GM18498 (cell line): Measurements from ENCODE around the gene LGALS1.

Experiments used
- ATAC-seq: cut with Tn5 transposase; IDR thresholded peaks from one replicate; pipeline ENCODE4 v1.9.1; 2021; ENCODE audit warnings: mild to moderate bottlenecking, moderate library complexity; ENCODE audit not compliant: unreplicated experiment

The LGALS1 gene

DNA sequence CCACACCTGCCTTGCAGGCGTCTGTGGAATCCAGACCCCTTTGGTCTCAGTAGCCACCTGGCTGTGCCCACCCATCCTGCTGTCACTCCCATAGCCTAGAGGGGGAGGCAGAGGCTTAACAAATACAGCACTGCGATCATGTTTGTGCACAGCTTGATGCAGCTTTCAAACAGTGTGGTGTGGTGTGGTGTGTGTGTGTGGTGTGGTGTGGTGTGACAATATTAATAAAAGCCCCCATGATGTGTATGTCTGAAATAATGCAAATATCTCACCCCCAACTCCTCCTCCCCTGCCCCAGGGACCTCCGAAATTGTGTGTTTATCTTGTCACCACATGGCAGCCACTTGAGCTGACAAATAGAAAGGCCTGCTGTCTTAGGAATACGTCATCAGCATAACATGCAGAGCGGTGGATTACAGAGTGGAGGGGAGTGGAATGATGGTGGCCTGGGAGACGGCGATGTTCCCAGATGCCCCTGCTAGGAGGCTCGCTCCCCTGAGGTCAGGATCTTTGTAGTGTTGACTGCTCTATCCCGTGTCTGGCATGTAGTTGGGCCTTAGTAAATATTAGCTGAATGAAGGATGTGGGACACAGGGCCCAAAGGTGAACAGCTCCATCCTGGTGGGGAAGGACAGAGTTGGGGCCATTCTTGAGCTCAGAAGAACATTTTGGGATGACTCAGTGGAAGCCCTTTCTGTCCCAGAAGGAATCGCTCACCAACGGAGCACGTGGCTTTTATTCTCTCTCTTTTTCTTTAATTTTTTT is 14.1 kb upstream of the LGALS1 start:
- no peak for ATAC-seq

DNA sequence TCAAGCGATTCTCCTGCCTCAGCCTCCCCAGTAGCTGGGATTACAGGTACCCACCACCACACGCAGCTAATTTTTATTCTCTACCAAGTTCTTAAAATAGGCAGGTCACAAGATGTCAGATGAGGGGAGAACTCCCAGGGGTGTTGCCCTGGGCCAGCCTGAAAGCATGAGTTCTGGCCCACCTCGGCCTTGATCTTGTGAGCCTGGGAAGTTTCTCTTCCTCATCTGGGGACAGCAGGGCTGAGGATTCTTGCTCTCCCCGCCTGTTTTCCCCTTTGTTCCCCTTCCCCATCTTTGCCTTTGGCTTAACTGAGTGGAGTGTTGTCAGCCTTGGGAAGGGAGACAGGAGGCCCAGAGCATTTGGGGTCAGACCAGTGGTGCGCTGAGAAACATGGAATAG is 13.4 kb upstream of the LGALS1 start:
- no peak for ATAC-seq

DNA sequence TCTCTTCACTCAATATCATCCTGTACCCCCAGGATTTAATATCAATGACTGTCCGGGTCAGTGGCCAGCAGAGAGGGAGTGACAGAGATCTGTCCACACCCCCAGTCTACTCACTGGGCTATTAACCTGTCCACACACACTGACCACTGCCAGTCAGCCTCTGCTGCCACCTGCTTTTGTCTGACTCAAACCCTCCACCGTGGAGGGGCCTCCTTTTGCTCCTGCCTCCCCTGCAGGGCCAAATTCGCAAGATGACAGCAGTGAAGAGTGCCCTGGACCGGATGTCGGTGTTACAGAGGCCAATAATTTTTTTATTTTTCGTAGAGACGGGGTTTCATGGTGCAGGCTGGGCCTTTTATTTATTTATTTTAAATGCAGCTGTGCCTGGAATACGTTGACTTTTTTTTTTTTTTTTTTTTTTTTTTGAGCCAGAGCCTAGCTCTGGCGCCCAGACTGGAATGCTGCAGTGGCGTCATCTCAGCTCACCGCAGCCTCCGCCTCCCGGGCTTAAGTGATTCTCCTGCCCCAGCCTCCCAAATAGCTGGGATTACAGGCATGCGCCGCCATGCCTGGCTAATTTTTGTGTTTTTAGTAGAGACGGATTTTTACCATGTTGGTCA is 11.8 kb upstream of the LGALS1 start:
- no peak for ATAC-seq

DNA sequence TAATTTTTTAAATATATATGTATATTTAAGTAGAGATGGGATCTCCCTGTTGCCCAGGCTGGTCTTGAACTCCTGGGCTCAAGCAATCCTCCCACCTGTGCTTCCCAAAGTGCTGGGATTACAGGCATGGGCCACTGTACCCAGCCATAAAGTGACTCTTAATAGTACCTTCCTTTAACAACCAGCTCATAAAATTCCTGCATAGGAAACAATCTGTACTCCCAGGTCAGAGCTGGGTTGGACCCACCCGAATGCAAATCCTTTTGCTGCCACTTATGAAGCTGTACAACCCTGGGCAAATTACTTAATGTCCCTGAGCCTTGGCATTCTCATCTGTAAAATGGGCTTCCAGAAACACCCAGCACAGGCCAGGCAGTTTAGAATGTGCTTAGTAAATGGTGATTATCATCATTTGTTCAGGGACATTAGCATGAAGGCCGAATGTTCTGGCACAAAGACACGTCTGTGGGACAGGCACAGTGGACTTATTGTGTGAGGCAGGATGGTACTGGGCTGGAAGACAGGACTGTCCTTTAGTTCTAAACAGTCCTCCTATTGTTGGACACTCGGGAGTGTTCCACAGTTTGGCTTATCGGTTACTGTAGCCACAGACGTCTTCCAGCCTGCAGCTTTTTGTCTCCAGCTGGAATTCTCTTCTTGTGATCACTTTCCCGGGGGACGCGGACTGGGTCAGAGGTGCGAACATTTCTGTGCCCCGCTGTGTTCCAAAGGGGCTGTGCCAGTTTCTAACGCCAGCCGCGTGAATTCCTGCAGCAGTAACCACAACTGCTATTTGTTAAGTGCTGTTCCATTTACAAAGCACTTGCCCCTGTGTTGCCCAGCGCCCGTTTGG is 11.0 kb upstream of the LGALS1 start:
- ATAC-seq = no peak

DNA sequence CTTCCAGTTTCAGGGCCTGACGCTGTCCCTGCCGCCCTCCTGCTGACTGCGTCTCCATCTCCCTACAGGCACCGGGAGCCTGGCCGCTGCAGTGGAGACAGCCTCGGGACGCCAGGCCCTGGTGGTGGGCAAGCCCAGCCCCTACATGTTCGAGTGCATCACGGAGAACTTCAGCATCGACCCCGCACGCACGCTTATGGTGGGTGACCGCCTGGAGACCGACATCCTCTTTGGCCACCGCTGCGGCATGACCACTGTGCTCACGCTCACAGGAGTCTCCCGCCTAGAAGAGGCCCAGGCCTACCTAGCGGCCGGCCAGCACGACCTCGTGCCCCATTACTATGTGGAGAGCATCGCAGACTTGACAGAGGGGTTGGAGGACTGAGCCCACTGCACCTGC is 9.9 kb upstream of the LGALS1 start:
- ATAC-seq = no peak

DNA sequence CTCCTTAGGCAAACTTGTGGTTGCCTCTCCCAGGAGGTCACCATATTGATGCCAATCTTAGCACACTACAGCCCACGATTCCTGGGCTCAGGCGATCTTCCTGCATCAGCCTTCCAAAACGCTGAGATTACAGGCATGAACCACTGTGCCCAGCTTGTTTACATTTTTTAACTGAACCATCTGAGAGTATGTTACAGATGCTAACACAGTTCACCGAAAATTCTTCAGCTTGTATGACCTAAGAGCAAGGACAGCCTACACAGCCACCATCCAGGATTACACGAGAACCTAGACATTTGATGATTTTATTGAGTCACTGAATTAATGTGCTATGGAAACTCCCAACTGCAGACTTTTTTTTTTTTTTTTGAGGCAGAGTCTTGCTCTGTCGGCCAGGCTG is 5.8 kb upstream of the LGALS1 start:
- no peak for ATAC-seq

DNA sequence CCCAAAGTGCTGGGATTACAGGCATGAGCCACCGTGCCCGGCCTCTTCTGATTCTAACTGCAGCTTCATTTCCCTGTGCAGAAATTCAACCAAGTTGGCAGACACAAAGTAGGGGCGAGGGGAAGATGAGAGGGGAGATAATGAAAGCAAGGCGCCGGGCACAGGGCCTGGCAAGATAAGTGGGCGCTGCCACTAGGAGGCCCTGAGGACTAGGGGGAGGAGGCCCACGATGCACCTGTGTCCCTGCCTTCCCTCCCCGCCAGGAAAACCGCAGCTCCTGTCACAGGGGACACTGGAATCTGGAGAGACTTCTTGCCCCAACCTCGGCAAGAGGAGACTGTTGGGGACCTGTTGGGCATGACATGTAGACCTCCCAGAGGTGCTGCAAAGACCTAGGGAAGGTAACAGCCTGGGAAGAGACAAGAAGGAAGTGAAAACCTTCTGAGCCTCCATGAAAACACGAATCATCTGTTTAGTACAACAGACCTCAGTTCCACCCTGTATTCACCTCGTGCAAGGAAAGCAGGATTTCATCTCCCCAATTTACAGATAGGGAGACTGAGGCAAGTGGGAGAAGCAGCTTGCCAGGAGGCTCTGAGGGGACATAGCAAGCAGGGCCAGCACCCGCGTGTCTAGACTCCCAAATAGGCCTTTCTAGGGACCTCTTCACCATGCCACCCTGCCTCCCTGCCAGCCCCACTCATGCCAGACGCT is 3.1 kb upstream of the LGALS1 start:
- ATAC-seq = no peak

DNA sequence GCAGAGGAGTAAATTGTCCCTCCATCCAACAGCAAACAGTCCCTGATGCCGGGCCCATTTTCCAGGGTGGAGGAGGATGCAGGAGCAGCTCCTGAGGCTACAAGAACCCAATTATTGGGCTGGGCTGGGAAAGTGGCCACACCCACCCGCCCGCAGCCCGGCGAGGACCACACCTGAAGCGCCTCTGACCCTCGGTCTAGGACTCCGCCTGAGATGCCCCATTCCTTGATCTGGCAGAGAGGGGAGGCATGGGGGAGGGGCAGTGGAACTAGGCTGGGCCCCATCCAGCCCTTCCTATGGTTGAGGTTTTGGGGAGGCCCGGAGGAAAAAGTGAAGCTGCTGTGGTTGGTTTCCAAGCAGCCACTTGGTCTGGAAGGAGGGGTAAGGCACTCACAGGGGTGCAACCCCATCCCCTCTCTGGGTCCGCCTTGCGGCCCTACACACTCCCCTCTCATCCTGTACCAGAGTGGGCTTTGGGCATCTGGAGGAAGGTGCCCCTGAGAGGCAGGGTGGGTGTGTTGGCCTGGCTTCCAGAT is 2.4 kb upstream of the LGALS1 start:
- ATAC-seq = no peak

DNA sequence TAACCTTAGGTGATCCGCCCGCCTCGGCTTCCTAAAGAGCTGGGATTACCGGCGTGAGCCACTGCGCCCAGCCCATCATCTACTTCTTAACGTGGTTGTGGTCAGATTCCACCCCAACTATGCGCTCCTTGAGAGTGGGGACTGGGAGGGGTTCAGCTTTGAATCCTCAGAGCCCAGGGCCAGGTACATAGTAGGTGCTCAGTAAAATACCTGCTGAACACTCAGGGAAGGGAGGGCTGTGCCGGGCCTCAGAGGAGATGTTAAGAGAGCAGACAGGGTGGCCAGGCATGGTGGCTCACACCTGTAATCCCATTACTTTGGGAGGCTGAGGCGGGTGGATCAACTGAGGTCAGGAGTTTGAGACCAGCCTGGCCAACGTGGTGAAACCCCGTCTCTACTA is 1.2 kb upstream of the LGALS1 start:
- no peak for ATAC-seq

DNA sequence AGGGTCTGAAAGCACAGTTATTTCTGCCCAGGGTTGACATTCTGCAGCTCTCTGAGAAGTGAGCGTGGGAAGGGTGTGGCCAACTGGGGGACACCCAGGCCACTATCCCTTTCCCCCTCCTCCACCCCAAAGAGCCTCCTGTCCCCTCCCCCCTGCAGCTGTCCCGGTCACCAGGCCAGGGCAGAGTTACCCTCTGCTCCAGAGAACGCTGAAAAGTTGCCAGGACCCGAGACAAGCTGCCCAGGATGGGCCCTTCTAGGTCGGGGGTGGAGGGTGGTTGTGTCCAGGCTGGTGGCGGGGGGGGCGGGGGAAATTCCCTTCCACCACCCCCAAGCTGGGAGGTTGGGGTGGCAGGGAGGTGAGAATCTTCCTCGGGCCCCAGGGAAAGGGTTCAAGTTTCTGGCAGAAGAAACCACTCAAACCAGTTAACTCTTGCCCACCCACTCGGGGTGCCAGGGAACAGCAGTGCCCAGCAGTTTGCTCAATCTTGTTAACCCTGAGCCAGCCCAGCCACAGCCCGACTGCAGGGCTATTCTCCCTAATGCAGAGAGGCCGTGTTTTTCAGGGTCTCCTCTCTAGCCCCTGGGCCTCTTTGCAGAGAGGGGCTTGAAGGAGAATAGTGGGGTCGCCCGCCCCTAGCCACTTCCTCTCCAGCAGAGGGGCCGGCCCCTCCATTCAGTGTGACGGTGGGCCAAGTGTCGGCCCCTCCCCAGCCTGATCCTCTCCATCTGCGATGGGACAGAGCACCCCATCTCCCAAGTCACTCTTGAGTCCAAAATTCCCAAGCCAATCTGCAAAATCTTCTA is 697 bp downstream of the LGALS1 start:
- peak; percentile 1 for ATAC-seq

DNA sequence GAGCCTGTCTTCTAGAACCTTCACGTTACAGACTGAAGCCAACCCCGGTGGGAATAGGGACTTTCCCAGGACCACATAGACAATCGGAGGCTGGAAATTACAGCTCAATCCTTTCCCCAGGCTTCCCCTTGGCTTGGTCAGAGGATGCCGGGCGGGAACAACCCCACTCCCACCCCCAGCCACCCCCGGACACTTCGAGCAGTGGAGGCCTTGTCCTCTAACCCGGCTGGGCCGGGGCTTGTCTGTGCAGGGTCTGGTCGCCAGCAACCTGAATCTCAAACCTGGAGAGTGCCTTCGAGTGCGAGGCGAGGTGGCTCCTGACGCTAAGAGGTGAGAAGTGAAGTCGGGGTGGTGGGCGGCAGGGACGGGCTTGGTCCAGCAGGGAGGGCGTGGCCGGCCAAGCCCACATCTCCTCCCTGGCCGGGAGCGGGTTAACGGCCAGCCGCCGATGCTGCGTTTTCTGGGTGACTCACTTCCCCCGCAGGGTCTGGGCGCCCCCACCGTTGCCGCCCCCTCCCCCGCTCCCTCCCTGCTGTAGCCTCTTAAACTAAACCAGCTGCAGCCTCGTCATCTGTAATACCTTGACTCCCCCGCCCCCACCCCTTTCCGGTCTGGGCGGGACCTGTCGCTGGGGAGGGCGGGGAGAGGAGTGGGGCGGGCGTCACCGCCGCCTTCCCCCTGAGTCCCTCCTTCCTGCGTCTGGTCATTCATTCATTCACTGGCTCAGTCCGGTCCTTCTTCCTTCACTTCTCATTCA is 1.5 kb downstream of the LGALS1 start:
- peak; percentile 53 for ATAC-seq

DNA sequence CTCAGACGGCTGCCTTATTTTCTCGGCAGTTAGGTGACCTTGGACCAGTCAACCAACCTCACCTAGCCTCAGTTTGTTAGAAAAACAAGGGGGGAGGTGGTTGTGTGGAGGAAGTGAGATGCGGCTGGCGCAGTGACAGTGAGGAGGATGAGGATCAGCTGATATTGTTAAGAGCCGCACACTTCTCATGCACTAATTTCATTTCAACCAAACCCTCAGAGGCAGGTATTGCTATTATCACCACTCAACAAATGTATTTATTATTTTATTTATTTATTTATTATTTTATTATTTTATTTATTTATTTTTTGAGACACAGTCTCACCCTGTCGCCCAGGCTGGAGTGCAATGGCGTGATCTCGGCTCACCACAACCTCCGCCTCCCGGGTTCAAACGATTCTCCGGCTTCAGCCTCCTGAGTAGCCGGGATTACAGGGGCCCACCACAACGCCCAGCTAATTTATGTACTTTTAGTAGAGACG is 2.1 kb downstream of the LGALS1 start:
- ATAC-seq = no peak

DNA sequence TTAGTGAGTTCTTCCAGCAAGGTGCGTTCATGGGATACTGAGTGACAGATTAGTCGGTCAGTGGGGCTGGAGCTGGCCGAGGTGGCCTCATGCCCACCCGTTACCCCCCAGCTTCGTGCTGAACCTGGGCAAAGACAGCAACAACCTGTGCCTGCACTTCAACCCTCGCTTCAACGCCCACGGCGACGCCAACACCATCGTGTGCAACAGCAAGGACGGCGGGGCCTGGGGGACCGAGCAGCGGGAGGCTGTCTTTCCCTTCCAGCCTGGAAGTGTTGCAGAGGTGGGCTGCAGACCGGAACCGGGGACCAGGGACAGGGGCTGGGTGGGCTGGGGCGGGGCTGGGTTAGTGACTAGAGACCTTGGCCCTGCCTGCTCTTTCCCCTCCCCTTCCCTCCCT is 2.9 kb downstream of the LGALS1 start:
- no peak for ATAC-seq

DNA sequence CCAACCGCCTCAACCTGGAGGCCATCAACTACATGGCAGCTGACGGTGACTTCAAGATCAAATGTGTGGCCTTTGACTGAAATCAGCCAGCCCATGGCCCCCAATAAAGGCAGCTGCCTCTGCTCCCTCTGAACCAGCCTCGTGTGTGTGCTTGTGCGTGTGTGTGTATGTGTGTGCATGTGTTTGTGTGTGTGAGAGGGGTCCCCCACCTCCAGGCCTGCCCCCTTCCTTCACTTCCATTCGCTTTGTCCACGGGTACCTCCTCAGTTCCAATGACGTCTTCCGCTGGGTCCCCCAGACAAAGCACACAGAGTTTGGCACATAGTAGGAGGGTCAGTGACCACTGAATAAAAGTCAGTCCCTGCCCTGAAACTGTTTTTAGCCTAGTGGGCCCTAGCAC is 4.2 kb downstream of the LGALS1 start:
- ATAC-seq = no peak

DNA sequence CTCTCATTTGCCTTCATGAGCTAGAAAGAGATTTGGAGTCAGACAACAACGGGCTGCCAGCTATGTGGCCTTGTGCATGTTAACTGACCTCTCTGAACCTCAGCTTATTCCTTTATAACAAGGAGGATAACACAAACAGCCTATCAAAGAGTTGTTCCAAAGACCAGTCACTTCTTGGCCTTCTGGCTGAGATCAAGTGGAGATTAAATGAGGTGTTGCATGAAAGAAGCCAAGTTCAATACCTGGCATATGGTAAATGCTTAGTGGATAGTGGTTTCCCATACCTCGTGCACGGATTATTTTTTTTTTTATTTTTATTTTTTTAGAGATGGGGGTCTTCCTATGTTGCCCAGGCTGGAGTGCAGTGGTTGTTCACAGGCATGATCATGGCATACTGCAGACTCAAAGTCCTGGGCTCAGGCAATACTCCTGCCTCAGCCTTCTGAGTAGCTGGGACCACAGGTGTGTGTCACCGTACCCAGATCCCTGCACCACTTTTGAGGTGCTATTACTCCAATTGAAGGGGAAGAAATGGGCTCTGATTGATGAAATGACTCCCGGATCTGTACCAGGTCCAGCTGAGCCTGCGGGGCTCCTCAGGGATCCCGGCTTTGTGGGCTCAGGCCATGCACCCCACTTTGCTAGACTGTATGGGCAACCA is 4.9 kb downstream of the LGALS1 start:
- ATAC-seq = no peak

DNA sequence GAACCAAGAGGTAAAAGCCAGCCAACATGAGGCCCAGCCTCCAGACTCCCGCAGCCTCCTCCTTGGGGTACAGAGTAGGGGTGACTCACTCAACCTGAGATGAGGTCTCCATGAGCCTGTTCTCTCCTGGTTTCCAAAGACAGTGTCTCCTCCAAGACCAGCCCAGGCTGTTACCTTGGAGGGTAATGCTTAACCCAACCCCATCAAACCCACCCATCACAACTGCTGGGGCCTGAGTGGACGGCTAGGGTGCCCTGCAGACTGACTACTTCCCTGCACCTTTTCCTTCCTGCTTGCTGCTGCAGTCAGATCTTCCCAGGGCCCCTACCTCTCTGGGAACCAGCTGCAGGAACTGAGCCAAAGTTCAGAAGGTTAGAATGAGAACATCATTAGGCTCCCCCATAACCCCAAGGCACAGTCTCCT is 5.6 kb downstream of the LGALS1 start:
- no peak for ATAC-seq

DNA sequence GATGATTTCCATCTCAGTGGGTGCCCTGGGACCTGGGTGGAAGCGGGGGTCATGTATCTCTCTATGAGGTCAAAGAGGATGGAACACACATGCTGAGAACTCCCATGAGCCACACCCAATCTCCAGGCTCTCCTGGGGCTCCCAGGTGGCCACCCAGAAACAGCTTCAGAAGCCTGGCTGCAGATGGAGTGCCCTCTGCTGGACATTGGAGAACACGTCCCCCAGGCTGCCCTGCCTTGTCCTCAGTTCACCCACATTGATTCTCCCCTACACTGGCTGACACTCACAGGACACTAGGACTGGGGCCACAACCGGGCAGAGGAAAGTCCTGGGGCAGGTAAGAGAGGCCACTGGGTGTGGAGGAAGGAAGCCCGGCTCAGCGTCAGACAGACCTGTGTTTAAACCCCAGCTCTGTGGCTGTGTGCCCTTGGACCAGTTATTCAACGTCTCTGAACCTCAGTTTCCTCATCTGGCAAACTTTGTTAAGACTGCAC is 6.2 kb downstream of the LGALS1 start:
- no peak for ATAC-seq

DNA sequence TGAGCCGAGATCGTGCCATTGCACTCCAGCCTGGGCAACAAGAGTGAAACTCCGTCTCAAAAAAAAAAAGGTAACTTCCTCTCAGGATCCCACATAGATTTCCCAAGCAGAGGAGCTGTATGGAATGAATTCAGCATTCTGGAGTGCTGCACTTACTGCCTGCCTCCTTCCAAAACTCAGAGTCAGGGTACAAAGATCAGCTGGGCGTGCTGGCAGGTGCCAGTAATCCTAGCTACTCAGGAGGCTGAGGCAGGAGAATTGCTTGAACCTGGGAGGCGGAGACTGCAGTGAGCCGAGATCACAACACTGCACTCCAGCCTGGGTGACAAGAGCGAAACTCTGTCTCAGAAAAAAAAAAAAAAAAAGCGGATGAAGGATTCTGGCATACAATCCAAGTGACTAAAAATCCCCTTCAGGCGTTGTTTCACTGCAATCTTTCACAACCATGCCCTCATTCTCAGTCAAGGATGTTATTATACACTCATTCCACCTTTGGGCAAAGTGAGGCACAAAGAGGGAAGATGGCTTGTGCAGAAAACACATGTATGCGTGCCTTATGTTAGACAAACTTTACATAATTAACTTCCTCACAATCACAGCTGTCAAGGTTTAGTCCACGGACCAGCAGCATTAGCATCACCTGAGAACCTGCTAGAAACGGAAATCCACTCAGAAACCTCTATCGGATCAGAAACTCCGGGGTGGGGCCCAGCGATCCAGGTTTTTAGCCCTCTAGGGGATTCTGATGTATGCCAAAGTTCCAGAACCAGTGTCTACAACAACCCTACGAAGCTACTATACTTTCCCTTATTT is 9.6 kb downstream of the LGALS1 start:
- ATAC-seq = no peak
